ENCODE measurements around the gene KCTD17.

GRCh38 chr22:37023743-37024338, 27.7 kb upstream of the KCTD17 start:
- TF ChIP-seq POLR2AphosphoS5 (IDR thresholded peaks at IDR 0.05), result no peak
- TF ChIP-seq CTCF (IDR thresholded peaks at IDR 0.05), result no peak
- no peak for TF ChIP-seq POLR2A (IDR thresholded peaks at IDR 0.05; ENCODE audit: low read depth)
- no peak for TF ChIP-seq EP300 (IDR thresholded peaks at IDR 0.05)

Measured in esophagus muscularis mucosa (tissue), 4 donors.